HCT116 (cell line): ENCODE measurements around the gene NAT10. TPM values are rescaled to one million over a fixed set of nuclear protein-coding genes. Genes with fewer than 3 reads are reported as not detected.

Source experiments
- ATAC-seq: fragments of 200-7000 bp; cut with Tn5 transposase; 2 replicates; pipeline ENCODE4 v1.9.1; 2020; ENCODE audit warnings: mild to moderate bottlenecking, moderate library complexity
- BruUV-seq: library from RNA; stranded (reverse); fragments of 400-500 nt; replicated peaks from 2 replicates; lab custom pipeline; 2021; lab: Mats Ljungman, UMichigan
- CTCF ChIA-PET: fragments of 300-600 bp; sonication (Branson Sonifier 250); formaldehyde crosslinking; loops from one replicate; lab custom pipeline; 2021; ENCODE audit warnings: antibody characterized with exemption; lab: Charles Lee
- POLR2A ChIA-PET: fragments of 300-600, 350-600 bp; sonication (Branson Sonifier 250); formaldehyde crosslinking; loops from one replicate; lab custom pipeline; 2021; ENCODE audit warnings: antibody characterized with exemption; lab: Charles Lee
- RAD21 ChIA-PET, 2 experiments: fragments of 300-600 bp; sonication (Branson Sonifier 250); formaldehyde crosslinking; loops; one replicate each; lab custom pipeline; 2023; ENCODE audit warnings: low total read pairs in 2 of 2; ENCODE audit not compliant: uncharacterized antibody in 2 of 2, unreplicated experiment in 2 of 2, low non-redundant PET in 1 of 2; lab: Charles Lee
- DNase-seq: peaks from one replicate; pipeline ENCODE4 v3.0.0-alpha.2; 2010; ENCODE audit warnings: low read depth, low spot score
- H2AFZ ChIP-seq: fragments of 200-600 bp; shearing (Covaris generic), sonication (generic); 2 replicates; pipeline ENCODE4 v1.6.1; 2017; ENCODE audit warnings: low read depth, mixed run types, mixed read lengths, antibody characterized with exemption, low read length; ENCODE audit not compliant: poor library complexity, severe bottlenecking
- H3K27ac ChIP-seq: 2 replicates; pipeline ENCODE4 v1.5.1; 2012; ENCODE audit warnings: low read depth, low read length
- H3K27me3 ChIP-seq: fragments of 200-600 bp; sonication (generic); 2 replicates; pipeline ENCODE4 v1.6.1; 2016; ENCODE audit warnings: mixed run types, low read length, mixed read lengths; ENCODE audit not compliant: insufficient read depth
- H3K36me3 ChIP-seq, 2 experiments: fragments of 200-500 bp in 1 of 2; fragments of 200-600 bp in 1 of 2; sonication (Bioruptor generic) in 1 of 2; sonication (generic) in 1 of 2; 2 replicates each; pipeline versions ENCODE4 v1.5.1 to v1.6.1; 2014 to 2016; ENCODE audit warnings: low read length in 2 of 2, inconsistent platforms in 1 of 2, mixed read lengths in 1 of 2, mixed run types in 1 of 2; ENCODE audit not compliant: insufficient read depth in 2 of 2, control insufficient read depth in 1 of 2
- H3K4me1 ChIP-seq, 2 experiments: fragments of 200-600 bp in 1 of 2; sonication (generic) in 1 of 2; 2 replicates each; pipeline versions ENCODE4 v1.5.1 to v1.6.1; 2012 to 2017; ENCODE audit warnings: low read length in 2 of 2, inconsistent platforms in 1 of 2, mild to moderate bottlenecking in 1 of 2, mixed read lengths in 1 of 2, mixed run types in 1 of 2, moderate library complexity in 1 of 2; ENCODE audit not compliant: insufficient read depth in 2 of 2, control insufficient read depth in 1 of 2
- H3K4me2 ChIP-seq: fragments of 200-600 bp; sonication (generic); 2 replicates; pipeline ENCODE4 v1.6.1; 2017; ENCODE audit warnings: mixed run types, low read length, mixed read lengths
- H3K4me3 ChIP-seq, 2 experiments: fragments of 200-600 bp in 1 of 2; sonication (generic) in 1 of 2; replicated peaks in 1 of 2; 2 replicates each; pipeline ENCODE4 v1.5.1; 2011 to 2016; ENCODE audit warnings: low read length in 2 of 2, control low read depth in 1 of 2, low read depth in 1 of 2, mild to moderate bottlenecking in 1 of 2, mixed read lengths in 1 of 2, mixed run types in 1 of 2
- H3K79me2 ChIP-seq: fragments of 200-600 bp; sonication (generic); 2 replicates; pipeline ENCODE4 v1.6.1; 2017; ENCODE audit warnings: mild to moderate bottlenecking, mixed run types, low read length, moderate library complexity, mixed read lengths; ENCODE audit not compliant: insufficient read depth
- H3K9ac ChIP-seq: fragments of 200-600 bp; sonication (generic); 2 replicates; pipeline ENCODE4 v1.6.1; 2016; ENCODE audit warnings: low read length, mixed read lengths
- H3K9me2 ChIP-seq: fragments of 200-600 bp; sonication (generic), shearing (Covaris generic); 2 replicates; pipeline ENCODE4 v1.6.1; 2017; ENCODE audit warnings: mixed run types, mild to moderate bottlenecking, moderate library complexity; ENCODE audit not compliant: insufficient read depth
- H3K9me3 ChIP-seq, 2 experiments: fragments of 200-500 bp in 1 of 2; fragments of 200-600 bp in 1 of 2; sonication (Bioruptor generic) in 1 of 2; sonication (generic) in 1 of 2; 2 replicates each; pipeline ENCODE4 v1.6.1; 2014 to 2017; ENCODE audit warnings: low read length in 2 of 2, mixed read lengths in 2 of 2, inconsistent platforms in 1 of 2, low read depth in 1 of 2, mild to moderate bottlenecking in 1 of 2, mixed run types in 1 of 2, moderate library complexity in 1 of 2; ENCODE audit not compliant: control insufficient read depth in 1 of 2, insufficient read depth in 1 of 2
- H4K20me1 ChIP-seq: fragments of 200-600 bp; sonication (generic), shearing (Covaris generic); 2 replicates; pipeline ENCODE4 v1.6.1; 2017; ENCODE audit warnings: mixed run types, mild to moderate bottlenecking, moderate library complexity; ENCODE audit not compliant: insufficient read depth
- CBX3 ChIP-seq: IDR thresholded peaks from 2 replicates; pipeline ENCODE4 v1.6.1; 2012; ENCODE audit warnings: low read depth
- CEBPB ChIP-seq: IDR thresholded peaks from 2 replicates; pipeline ENCODE4 v1.6.1; 2012; ENCODE audit warnings: low read depth
- EGR1 ChIP-seq: IDR thresholded peaks from 2 replicates; pipeline ENCODE4 v1.6.1; 2012; ENCODE audit warnings: low read depth
- FOSL1 ChIP-seq: IDR thresholded peaks from 2 replicates; pipeline ENCODE4 v1.6.1; 2012; ENCODE audit warnings: low read depth
- POLR2A ChIP-seq: IDR thresholded peaks from 2 replicates; pipeline ENCODE4 v1.7.0; 2011; ENCODE audit warnings: borderline replicate concordance; ENCODE audit not compliant: insufficient read depth, insufficient read length; ENCODE audit errors: extremely low read depth
- POLR2AphosphoS5 ChIP-seq: IDR thresholded peaks from 2 replicates; pipeline ENCODE4 v1.6.1; 2011; ENCODE audit warnings: mild to moderate bottlenecking, low read depth, low read length, moderate library complexity
- SP1 ChIP-seq: IDR thresholded peaks from 2 replicates; pipeline ENCODE4 v1.6.1; 2012; ENCODE audit warnings: low read depth
- SRF ChIP-seq: IDR thresholded peaks from 2 replicates; pipeline ENCODE4 v1.6.1; 2012; ENCODE audit warnings: low read depth
- TCF7L2 ChIP-seq: IDR thresholded peaks from 2 replicates; pipeline ENCODE4 v1.7.0; 2011; ENCODE audit warnings: borderline replicate concordance, inconsistent platforms; ENCODE audit not compliant: insufficient read depth, insufficient read length; ENCODE audit errors: extremely low read depth
- YY1 ChIP-seq: IDR thresholded peaks from 2 replicates; pipeline ENCODE4 v1.6.1; 2011; ENCODE audit warnings: low read length, low read depth, moderate library complexity, mild to moderate bottlenecking; ENCODE audit not compliant: insufficient replicate concordance; ENCODE audit errors: extremely low read depth
- ZFX ChIP-seq: fragments of 450-650 bp; IDR thresholded peaks from 2 replicates; pipeline ENCODE4 v1.6.1; 2017
- ZNF274 ChIP-seq: fragments of 200-500 bp; sonication (Bioruptor generic); IDR thresholded peaks from 2 replicates; pipeline ENCODE4 v1.6.1; 2014; ENCODE audit warnings: mild to moderate bottlenecking, low read depth, low read length, inconsistent platforms
- intact Hi-C: fragments of 100-400 bp; cut with micrococcal nuclease; formaldehyde crosslinking; loops from 2 replicates; pipeline ENCODE4 v1.10.0; 2022
- total RNA-seq: library from RNA; stranded (reverse); gene quantifications from one replicate; pipeline ENCODE4 v1.2.1, GENCODE V29; 2021; ENCODE audit not compliant: unreplicated experiment
- TF ChIP-seq, protein P1 (sequence below): IDR thresholded peaks from 2 replicates; pipeline ENCODE4 v1.6.1; 2012
- TF ChIP-seq, protein P2 (sequence below): IDR thresholded peaks from 2 replicates; pipeline ENCODE4 v1.6.1; 2012; ENCODE audit warnings: low read depth

Gene NAT10
- total RNA-seq, 1 experiment from 2014 or later: 101 TPM

DNA sequence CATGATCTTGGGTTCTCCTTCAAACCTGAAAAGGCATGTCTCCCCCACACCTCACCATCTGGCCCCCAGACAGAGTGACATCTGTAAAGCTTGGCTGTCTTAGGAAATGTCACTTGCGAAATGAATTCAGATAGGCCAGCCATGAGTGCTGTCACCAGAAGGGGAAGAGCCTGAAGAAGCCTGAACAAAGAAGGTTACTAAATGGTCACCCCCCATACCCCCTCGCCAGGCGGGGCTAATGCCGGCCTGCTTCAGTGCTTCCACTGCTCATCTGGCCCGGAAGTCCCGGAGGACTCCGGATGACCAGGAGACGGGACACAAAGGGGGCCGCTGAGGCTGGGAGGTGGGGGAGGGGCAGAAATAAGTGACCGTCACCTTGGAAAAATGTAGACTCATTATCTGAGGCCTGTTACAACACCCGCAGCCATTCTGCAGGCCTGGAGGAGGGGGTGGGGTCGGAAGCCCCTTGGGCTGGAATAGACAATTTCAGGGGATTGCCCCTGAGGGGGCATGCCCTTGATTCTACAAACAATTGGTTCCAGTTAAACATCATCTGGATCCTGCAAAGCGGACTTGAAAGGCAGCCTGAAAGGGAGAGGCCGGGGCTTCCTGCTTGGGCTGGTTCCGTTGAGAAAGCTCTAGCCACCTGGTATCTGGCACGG is 43.2 kb downstream of the NAT10 start (continued):
- no peak for TF ChIP-seq POLR2AphosphoS5
- TF ChIP-seq, protein P1, sequence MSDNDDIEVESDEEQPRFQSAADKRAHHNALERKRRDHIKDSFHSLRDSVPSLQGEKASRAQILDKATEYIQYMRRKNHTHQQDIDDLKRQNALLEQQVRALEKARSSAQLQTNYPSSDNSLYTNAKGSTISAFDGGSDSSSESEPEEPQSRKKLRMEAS: no peak
- TF ChIP-seq CEBPB: no peak
- TF ChIP-seq SP1: no peak

DNA sequence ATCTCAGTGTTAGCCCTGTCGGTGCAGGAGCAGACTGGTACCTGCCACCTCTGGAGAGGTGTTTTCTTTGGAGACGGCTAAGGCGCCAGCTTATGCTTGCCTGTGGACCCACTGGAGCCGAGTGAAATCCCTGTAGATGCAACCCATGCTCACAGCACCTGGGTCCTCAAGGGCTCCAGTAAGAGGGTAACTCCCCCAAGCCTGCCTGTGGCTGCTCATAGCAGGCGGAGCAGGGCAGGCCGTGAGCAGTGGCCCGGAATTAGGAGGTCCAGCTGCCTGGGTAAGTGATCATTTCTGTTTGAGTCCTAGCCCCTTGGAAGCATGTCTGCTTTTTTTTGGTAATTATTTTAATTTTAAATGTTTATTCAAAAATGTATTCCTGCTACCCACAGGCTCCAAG is 43.8 kb downstream of the NAT10 start:
- ChIA-PET CTCF (interaction anchor here (1.0 kb wide), 1 partner anchor 209 kb away, joined by 3 read pairs; the partner anchor contains the start of gene ABTB2), POLR2A (no interaction called here), RAD21 (no interaction called here)
- Histone ChIP-seq H3K27me3 (no peaks in the 10 kb centered on the region), H4K20me1 (no peaks in the 10 kb centered on the region), H3K9me3 (no peaks in the 10 kb centered on the region), H3K36me3 (peaks cover 44% of the 10 kb centered on the region in 2 experiments), H3K4me1 (no peaks in the 10 kb centered on the region), H2AFZ (no peak overlapping the region), H3K9ac (no peak overlapping the region), H3K79me2 (peaks cover 5% of the 10 kb centered on the region; the same call in 1 of the 2 replicates), H3K27ac (no peak overlapping the region), H3K4me2 (no peak overlapping the region), H3K4me3 (no peak overlapping the region), H3K9me2 (no peaks in the 10 kb centered on the region)
- no peak for TF ChIP-seq SRF
- TF ChIP-seq FOSL1: no peak
- TF ChIP-seq POLR2A: no peak
- no peak for TF ChIP-seq TCF7L2
- TF ChIP-seq CBX3: no peak
- TF ChIP-seq ZNF274: no peak
- no peak for TF ChIP-seq YY1
- TF ChIP-seq EGR1: no peak
- TF ChIP-seq ZFX: no peak
- TF ChIP-seq CEBPB: no peak
- TF ChIP-seq, protein P2, sequence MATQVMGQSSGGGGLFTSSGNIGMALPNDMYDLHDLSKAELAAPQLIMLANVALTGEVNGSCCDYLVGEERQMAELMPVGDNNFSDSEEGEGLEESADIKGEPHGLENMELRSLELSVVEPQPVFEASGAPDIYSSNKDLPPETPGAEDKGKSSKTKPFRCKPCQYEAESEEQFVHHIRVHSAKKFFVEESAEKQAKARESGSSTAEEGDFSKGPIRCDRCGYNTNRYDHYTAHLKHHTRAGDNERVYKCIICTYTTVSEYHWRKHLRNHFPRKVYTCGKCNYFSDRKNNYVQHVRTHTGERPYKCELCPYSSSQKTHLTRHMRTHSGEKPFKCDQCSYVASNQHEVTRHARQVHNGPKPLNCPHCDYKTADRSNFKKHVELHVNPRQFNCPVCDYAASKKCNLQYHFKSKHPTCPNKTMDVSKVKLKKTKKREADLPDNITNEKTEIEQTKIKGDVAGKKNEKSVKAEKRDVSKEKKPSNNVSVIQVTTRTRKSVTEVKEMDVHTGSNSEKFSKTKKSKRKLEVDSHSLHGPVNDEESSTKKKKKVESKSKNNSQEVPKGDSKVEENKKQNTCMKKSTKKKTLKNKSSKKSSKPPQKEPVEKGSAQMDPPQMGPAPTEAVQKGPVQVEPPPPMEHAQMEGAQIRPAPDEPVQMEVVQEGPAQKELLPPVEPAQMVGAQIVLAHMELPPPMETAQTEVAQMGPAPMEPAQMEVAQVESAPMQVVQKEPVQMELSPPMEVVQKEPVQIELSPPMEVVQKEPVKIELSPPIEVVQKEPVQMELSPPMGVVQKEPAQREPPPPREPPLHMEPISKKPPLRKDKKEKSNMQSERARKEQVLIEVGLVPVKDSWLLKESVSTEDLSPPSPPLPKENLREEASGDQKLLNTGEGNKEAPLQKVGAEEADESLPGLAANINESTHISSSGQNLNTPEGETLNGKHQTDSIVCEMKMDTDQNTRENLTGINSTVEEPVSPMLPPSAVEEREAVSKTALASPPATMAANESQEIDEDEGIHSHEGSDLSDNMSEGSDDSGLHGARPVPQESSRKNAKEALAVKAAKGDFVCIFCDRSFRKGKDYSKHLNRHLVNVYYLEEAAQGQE: no peak
- ATAC-seq (no peak), DNase-seq (no peak)
- no TSS peak for BruUV-seq
- intact Hi-C loops: no loop called here
